Measurements from ENCODE around the gene QRFP.

Gene QRFP

GRCh38 chr9:130904070-130905044, 7.7 kb upstream of the QRFP start:
- DNase-seq: no peak

DNA sequence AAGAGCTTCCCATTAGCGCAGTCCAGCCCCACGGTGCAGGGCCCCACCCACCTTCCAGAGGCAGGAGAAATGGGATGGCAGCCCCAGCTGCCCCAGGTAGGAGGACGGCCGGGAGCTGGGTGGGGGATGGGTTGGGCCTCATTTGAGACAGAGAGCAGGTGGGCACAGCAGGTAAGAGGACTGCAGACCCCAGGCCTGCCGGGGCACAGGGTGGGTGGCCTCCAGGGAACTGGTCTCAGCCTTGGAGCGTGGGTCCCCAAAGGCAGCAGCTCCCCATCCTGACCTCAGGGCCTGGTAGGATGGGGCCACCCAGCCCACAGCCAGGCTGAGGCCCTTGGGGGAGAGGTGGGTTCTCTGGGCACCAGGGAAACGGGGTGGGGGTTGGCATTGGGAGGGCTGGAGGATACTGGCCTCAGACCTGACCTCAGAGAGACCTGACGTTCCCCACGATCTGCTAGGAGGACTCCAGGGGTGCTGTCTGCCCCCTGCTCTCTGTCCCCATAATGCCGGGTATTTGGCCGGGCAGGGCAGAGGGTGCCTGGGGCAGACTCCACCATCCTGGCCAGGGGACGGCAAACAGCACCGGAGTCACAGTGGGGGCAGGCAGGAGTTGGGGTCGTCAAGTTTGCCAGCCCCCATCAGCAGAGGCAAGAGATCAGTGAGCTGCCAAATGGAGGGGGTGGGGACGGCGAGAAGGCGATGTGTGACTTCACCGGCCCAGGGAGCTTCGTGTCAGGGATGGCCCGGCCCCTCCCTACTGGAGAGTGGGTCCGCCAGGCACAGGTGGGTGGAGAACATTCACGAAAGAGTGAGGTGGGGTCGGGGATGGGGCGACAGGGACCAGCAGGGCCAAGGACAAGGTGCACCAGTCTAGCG, 6.8 kb upstream of the QRFP start:
- DNase-seq: no peak

DNA sequence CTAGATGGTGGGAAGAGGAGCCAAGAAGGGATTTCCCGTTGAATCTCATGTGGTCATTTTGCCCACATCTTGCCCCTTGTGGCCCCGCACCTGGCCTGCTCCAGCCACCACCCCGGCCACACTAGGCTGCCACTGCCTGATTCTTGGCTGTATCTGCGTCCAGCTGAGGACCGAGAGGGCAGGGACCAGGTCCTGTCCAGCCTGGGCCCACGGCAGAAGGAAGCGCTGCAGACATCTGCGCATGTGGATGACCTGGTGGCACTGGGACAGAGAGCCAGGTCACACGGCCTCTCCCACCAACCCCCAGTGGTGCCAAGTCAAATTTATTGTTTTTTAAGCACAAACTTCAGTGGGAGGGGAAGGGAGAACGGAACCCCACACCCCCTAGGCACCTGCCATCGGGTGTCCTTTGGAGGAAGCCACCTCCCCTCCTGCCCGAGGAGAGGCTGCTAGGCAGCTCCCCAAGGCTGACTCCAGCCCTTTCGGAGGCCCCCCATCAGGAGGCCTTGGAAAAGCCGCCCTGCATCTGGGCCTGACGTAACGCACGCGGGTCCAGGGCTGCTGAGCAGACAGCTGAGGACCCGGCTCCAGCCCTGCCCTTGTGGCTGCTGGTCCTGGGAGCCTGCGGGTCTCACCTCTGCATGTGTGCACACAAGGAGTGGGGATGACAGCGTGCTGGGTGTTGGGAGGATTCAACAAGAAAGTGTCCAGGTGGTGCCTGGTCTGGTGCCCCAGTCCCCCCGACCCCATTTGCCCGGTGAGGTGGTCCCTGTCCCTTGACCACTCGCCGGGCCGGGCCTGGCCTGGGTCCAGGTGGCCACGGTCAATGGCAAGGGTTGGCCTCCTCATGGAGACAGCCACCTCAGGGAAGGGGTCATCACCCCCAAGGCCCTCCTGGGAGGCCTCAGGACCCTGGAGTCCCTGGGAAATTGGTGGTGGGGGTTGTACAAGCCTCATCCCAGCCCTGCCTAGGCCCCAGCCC, 5.9 kb upstream of the QRFP start:
- no peak for DNase-seq

DNA sequence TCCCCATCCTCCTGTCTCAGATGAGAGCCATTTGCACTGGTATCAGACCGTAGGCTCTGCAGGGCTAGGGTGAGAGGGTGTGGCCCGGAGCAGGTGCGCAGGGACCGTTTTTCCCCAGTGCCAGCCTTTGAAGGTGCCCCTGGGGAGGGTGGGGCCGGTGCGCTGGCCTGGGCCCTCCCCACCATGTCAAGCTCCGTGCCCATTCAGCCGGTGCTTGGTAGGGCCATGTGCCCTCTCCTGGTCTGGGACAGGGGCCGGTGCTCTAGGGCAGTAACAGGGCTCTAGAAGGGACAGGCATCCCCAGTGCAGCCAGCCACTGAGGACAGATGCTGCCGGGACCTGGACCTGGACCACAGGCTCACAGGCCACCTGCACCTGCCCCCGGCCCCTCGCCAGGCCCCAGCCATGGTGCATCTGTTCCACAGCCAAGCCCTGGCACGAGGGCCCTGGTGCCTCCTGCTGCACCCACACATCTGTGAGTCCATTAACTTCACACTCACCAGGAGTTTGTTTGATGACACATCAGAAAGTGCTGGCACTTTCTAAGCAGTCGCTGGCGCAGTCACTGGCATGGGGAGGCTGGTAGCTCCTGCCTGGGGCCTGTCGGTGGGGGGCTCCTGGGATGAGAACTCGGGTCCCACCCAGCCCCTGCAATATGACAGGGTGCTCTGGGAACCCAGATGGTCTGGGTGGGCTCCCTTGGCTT, 5.0 kb upstream of the QRFP start:
- no peak for DNase-seq

DNA sequence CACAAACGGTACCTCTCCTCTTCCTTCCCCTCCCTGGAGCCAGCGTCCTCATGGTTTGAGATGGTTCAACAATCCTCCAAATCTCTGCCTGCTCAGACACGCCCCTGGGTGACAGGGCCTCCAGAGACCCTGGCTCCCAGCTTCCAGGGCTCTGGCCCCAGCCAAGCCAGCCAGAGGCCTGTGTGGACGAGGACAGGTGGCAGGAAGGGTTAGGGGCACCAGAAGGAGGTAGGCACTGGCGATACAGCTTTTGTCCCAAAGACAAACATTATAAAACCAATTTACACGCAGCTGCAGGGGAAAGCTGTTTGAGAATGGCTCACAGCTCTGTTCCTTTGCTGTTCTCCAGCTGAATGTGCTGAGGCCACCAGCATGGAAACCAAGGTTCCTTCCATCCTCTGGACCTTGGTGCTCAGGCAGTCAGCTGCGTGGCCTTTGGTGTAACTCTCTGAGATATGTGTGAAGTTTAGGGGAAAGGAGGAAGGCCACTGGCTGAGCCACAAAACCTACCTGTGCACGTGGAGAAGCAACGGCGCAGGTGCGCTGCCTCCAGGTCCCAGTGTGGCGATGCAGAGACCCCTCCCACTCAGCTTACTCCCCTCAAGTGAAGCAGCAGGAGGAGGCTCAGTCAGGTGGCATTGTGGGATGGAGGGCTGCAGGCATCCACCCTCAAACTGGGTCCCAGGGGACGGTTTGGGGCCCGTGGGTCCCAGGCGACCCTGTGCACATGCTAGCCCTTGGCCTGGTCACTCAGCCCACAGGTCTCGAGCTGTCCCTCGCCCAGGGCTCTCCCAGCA, 4.3 kb upstream of the QRFP start:
- DNase-seq: no peak

GRCh38 chr9:130899051-130899748, 2.6 kb upstream of the QRFP start:
- DNase-seq: no peak

- DNase-seq: no peak
Measured at GRCh38 chr9:130898552-130898852, 1.9 kb upstream of the QRFP start.

- no peak for DNase-seq
Measured at GRCh38 chr9:130897848-130898551, 1.4 kb upstream of the QRFP start.

DNA sequence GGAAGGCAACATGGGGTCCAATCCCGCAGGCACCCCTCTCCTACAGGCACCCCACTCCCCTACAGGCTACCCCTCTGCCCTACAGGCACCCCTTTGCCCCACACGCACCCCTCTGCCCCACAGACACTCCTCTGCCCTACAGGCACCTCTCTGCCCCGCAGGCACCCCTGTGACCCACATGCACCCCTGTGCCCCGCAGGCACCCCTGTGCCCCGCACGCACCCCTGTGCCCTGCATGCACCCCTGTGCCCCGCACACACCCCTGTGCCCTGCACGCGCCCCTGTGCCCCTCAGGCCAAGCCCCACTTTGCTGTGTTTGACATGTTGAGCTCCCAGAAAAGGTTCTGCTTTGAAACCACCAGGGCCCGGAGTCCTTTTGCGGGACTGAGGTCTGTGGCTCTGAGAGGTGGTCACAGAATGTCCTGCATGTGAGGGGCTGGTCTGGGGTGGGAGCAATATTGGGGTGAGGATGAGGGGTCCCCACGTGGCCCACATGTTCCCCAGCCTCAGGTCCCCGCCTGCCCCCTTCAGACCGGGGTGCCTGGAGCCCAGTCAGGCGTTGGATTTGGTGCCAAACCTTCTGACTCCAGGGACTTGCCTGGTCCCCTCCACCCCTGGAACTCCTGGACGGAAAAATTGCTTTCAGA, 616 bp upstream of the QRFP start:
- DNase-seq: no peak

GRCh38 chr9:130895481-130896232, 955 bp downstream of the QRFP start:
- no peak for DNase-seq

- DNase-seq: no peak
Measured at GRCh38 chr9:130895038-130895437, 1.6 kb downstream of the QRFP start.

- no peak for DNase-seq
Measured at GRCh38 chr9:130894546-130894945, 2.1 kb downstream of the QRFP start.

- DNase-seq: no peak
Measured at GRCh38 chr9:130893341-130894101, 3.1 kb downstream of the QRFP start.

- no peak for DNase-seq
Measured at GRCh38 chr9:130892477-130893304, 3.9 kb downstream of the QRFP start.

- no peak for DNase-seq
Measured at GRCh38 chr9:130891688-130892476, 4.7 kb downstream of the QRFP start.
